HG03378 (cell line): ENCODE measurements around the gene CDK14.
"Not testable (repeated sequence)": the region's sequence is repeated elsewhere in the genome, so short reads cannot be mapped to it uniquely, and the experiment has no call there.

Experiments used
- ATAC-seq: cut with Tn5 transposase; IDR thresholded peaks from one replicate; pipeline ENCODE4 v1.9.1; 2021; ENCODE audit warnings: mild to moderate bottlenecking, moderate library complexity; ENCODE audit not compliant: unreplicated experiment

The CDK14 gene

GRCh38 chr7:90777041-90777440 is 180.9 kb downstream of the CDK14 start:
- ATAC-seq, result peak; percentile 94

GRCh38 chr7:90777465-90777864 is 181.3 kb downstream of the CDK14 start:
- ATAC-seq, result peak; percentile 34

- no peak for ATAC-seq
Measured at GRCh38 chr7:90777886-90778285, 181.8 kb downstream of the CDK14 start.

- no peak for ATAC-seq
Measured at GRCh38 chr7:90788052-90788451, 191.9 kb downstream of the CDK14 start.

GRCh38 chr7:90789736-90790306 is 193.7 kb downstream of the CDK14 start:
- ATAC-seq, result no peak

GRCh38 chr7:90791596-90791995 is 195.5 kb downstream of the CDK14 start:
- ATAC-seq, result no peak

- no peak for ATAC-seq
Measured at GRCh38 chr7:90792301-90792700, 196.2 kb downstream of the CDK14 start.

- ATAC-seq, result not testable (repeated sequence)
Measured at GRCh38 chr7:90794234-90794633, 198.1 kb downstream of the CDK14 start.

- no peak for ATAC-seq
Measured at GRCh38 chr7:90797596-90797995, 201.5 kb downstream of the CDK14 start.

GRCh38 chr7:90804370-90804769 is 208.2 kb downstream of the CDK14 start:
- ATAC-seq, result no peak

GRCh38 chr7:90815552-90815951 is 219.4 kb downstream of the CDK14 start:
- ATAC-seq, result not testable (repeated sequence)

- peak; percentile 100 for ATAC-seq
Measured at GRCh38 chr7:90816511-90817142, 220.5 kb downstream of the CDK14 start.

GRCh38 chr7:90817151-90817550 is 221.0 kb downstream of the CDK14 start:
- ATAC-seq, result no peak

GRCh38 chr7:90817846-90818245 is 221.7 kb downstream of the CDK14 start:
- ATAC-seq, result no peak

GRCh38 chr7:90818341-90818740 is 222.2 kb downstream of the CDK14 start:
- ATAC-seq, result no peak

GRCh38 chr7:90821961-90822620 is 226.0 kb downstream of the CDK14 start:
- ATAC-seq, result no peak

GRCh38 chr7:90824386-90825307 is 228.5 kb downstream of the CDK14 start:
- ATAC-seq, result no peak

GRCh38 chr7:90825779-90826178 is 229.7 kb downstream of the CDK14 start:
- ATAC-seq, result no peak

- ATAC-seq, result no peak
Measured at GRCh38 chr7:90828601-90829000, 232.5 kb downstream of the CDK14 start.

- no peak for ATAC-seq
Measured at GRCh38 chr7:90830308-90830707, 234.2 kb downstream of the CDK14 start.

- no peak for ATAC-seq
Measured at GRCh38 chr7:90832726-90833125, 236.6 kb downstream of the CDK14 start.
